ENCODE data around the gene CDH23. TPM values are rescaled to one million over a fixed set of nuclear protein-coding genes. Genes with fewer than 3 reads are reported as not detected.
A peak's percentile ranks its signal among the peaks of the same experiment; 100 is the strongest.

CDH23 gene
- total RNA-seq, 1 experiment from 2014 or later = 7.8 TPM

DNA sequence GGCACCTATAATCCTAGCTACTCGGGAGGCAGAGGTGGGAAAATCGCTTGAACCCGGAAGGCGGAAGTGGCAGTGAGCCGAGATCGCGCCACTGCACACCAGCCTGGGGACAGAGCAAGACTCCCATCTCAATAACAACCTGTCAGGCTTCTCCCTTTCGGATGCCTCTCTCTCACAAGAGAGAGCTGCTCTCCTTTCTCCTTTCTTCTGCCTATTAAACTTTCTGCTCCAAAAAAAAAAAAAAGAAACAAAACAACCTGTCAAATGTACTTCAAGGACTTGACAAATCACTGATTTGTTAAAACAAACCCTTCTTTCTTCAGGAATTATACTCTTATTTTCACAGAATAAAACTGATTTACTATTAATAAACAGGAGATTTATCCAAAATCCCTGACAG lies 450.7 kb downstream of the CDH23 start:
- H3K4me3 ChIP-seq = no peak overlapping the region
- no peaks in the 10 kb centered on the region for H3K9me3 ChIP-seq (ENCODE audit: insufficient read depth, low read depth)
- H3K9me2 ChIP-seq (ENCODE audit: insufficient read depth) = no peaks in the 10 kb centered on the region
- peaks cover 86% of the 10 kb centered on the region for H3K79me2 ChIP-seq (ENCODE audit: low read depth)
- BruUV-seq (replicated peaks) = no TSS peak
- DNase-seq = peak in 1 of 2 experiments; percentile 12
- peaks cover 64% of the 10 kb centered on the region for H3K4me1 ChIP-seq (replicated peaks; ENCODE audit: insufficient read depth)
- H3K27me3 ChIP-seq (ENCODE audit: insufficient read depth, low read depth) = no peaks in the 10 kb centered on the region
- H3K4me2 ChIP-seq = no peak overlapping the region
- H2AFZ ChIP-seq = no peak overlapping the region
- H3F3A ChIP-seq (ENCODE audit: insufficient read depth, low read depth) = peaks cover 9% of the 10 kb centered on the region; the same call in 1 of the 2 replicates
- H3K36me3 ChIP-seq (ENCODE audit: low read depth) = peaks cover 4% of the 10 kb centered on the region; the same call in 1 of the 2 replicates
- ChIA-PET CTCF (interaction anchor here (0.6 kb wide), 1 partner anchor 463 kb away, joined by 5 read pairs; no protein-coding TSS in a partner anchor), POLR2A (ENCODE audit: unreplicated experiment) (no interaction called here)
- intact Hi-C loops (cut with micrococcal nuclease; ENCODE audit: unreplicated experiment) = no loop called here
- TF ChIP-seq EZH2 (IDR thresholded peaks at IDR 0.05; ENCODE audit: low read depth) = no peak
- TF ChIP-seq, protein P1, sequence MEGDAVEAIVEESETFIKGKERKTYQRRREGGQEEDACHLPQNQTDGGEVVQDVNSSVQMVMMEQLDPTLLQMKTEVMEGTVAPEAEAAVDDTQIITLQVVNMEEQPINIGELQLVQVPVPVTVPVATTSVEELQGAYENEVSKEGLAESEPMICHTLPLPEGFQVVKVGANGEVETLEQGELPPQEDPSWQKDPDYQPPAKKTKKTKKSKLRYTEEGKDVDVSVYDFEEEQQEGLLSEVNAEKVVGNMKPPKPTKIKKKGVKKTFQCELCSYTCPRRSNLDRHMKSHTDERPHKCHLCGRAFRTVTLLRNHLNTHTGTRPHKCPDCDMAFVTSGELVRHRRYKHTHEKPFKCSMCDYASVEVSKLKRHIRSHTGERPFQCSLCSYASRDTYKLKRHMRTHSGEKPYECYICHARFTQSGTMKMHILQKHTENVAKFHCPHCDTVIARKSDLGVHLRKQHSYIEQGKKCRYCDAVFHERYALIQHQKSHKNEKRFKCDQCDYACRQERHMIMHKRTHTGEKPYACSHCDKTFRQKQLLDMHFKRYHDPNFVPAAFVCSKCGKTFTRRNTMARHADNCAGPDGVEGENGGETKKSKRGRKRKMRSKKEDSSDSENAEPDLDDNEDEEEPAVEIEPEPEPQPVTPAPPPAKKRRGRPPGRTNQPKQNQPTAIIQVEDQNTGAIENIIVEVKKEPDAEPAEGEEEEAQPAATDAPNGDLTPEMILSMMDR (conservative IDR thresholded peaks at IDR 0.05) = no peak
- H4K20me1 ChIP-seq (ENCODE audit: insufficient read depth) = peaks cover 60% of the 10 kb centered on the region
- H3K27ac ChIP-seq = no peak overlapping the region

DNA sequence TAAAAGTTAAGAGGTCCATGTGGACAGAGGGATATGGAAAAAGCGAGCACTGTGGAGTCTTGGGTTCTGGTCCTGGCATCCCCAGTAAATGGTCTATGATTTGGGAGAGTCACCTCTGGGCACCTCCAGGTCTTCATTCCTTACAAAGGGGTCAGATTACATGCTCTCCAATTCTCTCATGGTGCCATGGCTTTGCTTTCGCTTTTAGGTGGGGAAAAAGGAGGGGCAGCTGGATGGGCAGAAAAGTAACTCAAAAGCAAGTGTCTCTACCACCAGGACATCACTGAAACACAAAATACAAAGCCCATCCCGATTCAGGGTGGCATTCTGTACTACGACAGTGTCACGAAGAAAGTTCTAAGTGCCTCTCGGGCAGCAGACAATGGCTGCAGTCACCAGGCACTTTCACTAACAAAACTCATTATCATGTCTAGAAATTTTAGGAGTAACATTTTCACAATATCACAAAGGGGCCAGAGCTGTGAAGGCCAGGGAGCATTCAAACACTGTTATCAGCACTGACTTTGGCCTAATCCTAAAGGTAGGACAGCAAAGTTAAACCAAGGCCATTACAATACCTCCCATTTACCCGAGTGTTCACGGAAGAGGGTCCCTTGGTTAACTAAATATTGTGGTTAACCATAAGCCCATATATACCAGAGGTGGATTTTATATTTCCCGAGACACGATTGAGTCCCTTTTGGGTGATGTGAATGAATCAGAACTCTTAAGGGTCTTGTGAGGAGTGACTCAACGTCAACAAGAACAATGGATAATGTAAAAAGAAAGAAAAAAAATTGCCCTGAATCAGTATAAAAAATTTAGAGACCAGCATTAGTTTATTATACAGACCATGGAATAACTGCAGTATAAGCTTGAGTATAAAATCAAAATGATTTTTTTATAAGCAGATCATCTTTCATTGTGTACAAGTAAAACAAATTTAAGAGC lies 451.9 kb downstream of the CDH23 start:
- CTCF ChIA-PET = interaction anchor here (0.7 kb wide), 1 partner anchor 201 kb away, joined by 4 read pairs; no protein-coding TSS in a partner anchor

GRCh38 chr10:71849461-71849908 lies 452.8 kb downstream of the CDH23 start:
- no peak for TF ChIP-seq EZH2 (IDR thresholded peaks at IDR 0.05; ENCODE audit: low read depth)
- TF ChIP-seq, protein P1 (conservative IDR thresholded peaks at IDR 0.05) = no peak
- Histone ChIP-seq H3K9me3 (ENCODE audit: insufficient read depth, low read depth) (no peaks in the 10 kb centered on the region), H3F3A (ENCODE audit: insufficient read depth, low read depth) (peaks cover 9% of the 10 kb centered on the region; the same call in 1 of the 2 replicates), H3K36me3 (ENCODE audit: low read depth) (peaks cover 4% of the 10 kb centered on the region; the same call in 1 of the 2 replicates), H4K20me1 (ENCODE audit: insufficient read depth) (peaks cover 43% of the 10 kb centered on the region), H3K27ac (no peak overlapping the region), H3K4me1 (replicated peaks; ENCODE audit: insufficient read depth) (peaks cover 58% of the 10 kb centered on the region), H2AFZ (no peak overlapping the region), H3K9me2 (ENCODE audit: insufficient read depth) (no peaks in the 10 kb centered on the region), H3K4me3 (peak overlapping the region; percentile 87; the same call in 1 of the 2 replicates), H3K4me2 (peak overlapping the region; percentile 98), H3K79me2 (ENCODE audit: low read depth) (peaks cover 65% of the 10 kb centered on the region), H3K27me3 (ENCODE audit: insufficient read depth, low read depth) (no peaks in the 10 kb centered on the region)
- ChIA-PET CTCF (no interaction called here), POLR2A (ENCODE audit: unreplicated experiment) (interaction anchor here (0.6 to 1.1 kb wide), 2 partner anchors 10 to 82 kb away, joined by 3 to 7 read pairs; no protein-coding TSS in a partner anchor)
- BruUV-seq (replicated peaks) = no TSS peak
- peak in 1 of 2 experiments; percentile 19 for DNase-seq
- intact Hi-C loops (cut with micrococcal nuclease; ENCODE audit: unreplicated experiment) = no loop called here

More for the DNA sequence above, 451.9 kb downstream of the CDH23 start:
- no peaks in the 10 kb centered on the region for H3K9me2 ChIP-seq (ENCODE audit: insufficient read depth)
- H3K27me3 ChIP-seq (ENCODE audit: insufficient read depth, low read depth) = no peaks in the 10 kb centered on the region
- intact Hi-C loops (cut with micrococcal nuclease; ENCODE audit: unreplicated experiment) = no loop called here
- peaks cover 74% of the 10 kb centered on the region for H3K79me2 ChIP-seq (ENCODE audit: low read depth)
- no peak overlapping the region for H3K27ac ChIP-seq
- no peak overlapping the region for H2AFZ ChIP-seq
- POLR2A ChIA-PET (ENCODE audit: unreplicated experiment) = interaction anchor here (1.1 kb wide), 1 partner anchor 10 kb away, joined by 7 read pairs; no protein-coding TSS in a partner anchor
- no TSS peak for BruUV-seq (replicated peaks)
- H3K36me3 ChIP-seq (ENCODE audit: low read depth) = peaks cover 4% of the 10 kb centered on the region; the same call in 1 of the 2 replicates
- peak in 1 of 2 experiments; percentile 30 for DNase-seq
- H3K4me1 ChIP-seq (replicated peaks; ENCODE audit: insufficient read depth) = peaks cover 58% of the 10 kb centered on the region
- peak overlapping the region; percentile 98 for H3K4me2 ChIP-seq
- H3K4me3 ChIP-seq = peak overlapping the region; percentile 87; the same call in 1 of the 2 replicates
- H3F3A ChIP-seq (ENCODE audit: insufficient read depth, low read depth) = peaks cover 9% of the 10 kb centered on the region; the same call in 1 of the 2 replicates
- peaks cover 52% of the 10 kb centered on the region for H4K20me1 ChIP-seq (ENCODE audit: insufficient read depth)
- TF ChIP-seq EZH2 (IDR thresholded peaks at IDR 0.05; ENCODE audit: low read depth) = no peak
- TF ChIP-seq, protein P1 (conservative IDR thresholded peaks at IDR 0.05) = no peak
- no peaks in the 10 kb centered on the region for H3K9me3 ChIP-seq (ENCODE audit: insufficient read depth, low read depth)
